Hematopoietic multipotent progenitor cell (in vitro differentiated cells): ENCODE data around the gene USP2. TPM values are rescaled to one million over a fixed set of nuclear protein-coding genes. Genes with fewer than 3 reads are reported as not detected.

Experiments used
- DNase-seq, 3 donors: peaks; one replicate each; pipeline ENCODE4 v3.0.0-alpha.2; 2011 to 2015; ENCODE audit warnings: low read depth in 2 of 3, low spot score in 2 of 3
- small RNA-seq: library from RNA; depleted of rRNA; stranded (forward); fragments of <200 nt; gene quantifications from one replicate; pipeline ENCODE3, GENCODE V24; 2012
- total RNA-seq: library from RNA; depleted of rRNA; stranded (reverse); fragments of >200 nt; gene quantifications from one replicate; pipeline ENCODE4 v1.2.3, GENCODE V29; 2012

USP2 gene
- total RNA-seq, 1 donor: 0.54 TPM

DNA sequence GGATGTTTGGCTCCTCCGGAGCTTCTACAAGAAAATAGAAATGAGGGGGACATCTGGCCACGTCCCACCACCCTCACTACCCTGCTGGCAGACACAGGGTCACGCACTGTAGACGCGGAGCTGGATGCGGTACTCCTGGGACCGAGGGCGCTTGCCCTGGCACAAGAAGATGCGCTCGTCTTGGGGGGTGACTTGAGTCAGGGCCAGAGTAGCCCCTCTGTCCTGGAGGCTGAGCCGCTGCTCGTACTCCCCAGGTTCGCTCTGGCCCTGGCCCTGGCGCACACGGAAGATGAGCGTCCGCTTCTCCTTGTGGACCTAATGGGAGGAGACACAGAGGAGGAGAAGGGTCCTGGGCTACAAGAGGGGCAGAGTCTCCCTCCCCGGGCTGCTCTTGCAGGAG is 66.8 kb downstream of the USP2 start:
- no peak for DNase-seq

DNA sequence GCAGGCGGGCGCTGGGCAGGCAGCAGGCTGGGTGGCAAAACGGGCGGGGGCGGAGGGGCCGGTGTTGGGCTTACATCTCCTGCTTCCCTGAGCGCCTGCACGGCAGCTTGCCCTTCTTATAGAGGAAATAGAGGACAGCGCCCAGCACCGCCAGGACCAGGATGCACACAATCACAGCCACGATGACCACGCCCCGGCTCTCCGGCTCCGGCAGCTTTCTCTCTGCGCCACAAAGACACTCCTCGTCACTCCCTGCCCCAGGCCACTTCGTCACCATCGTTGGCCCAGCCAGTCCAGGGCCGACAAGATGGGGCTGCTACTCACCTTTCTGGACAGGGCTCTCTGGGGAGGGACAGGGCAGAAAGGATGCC is 70.8 kb downstream of the USP2 start:
- no peak for DNase-seq

GRCh38 chr11:119309953-119310681 is 71.4 kb downstream of the USP2 start:
- no peak for DNase-seq

- DNase-seq: no peak
These were observed 72.1 kb downstream of the USP2 start for GRCh38 chr11:119309411-119309810.

- no peak for DNase-seq
These were observed 73.5 kb downstream of the USP2 start for GRCh38 chr11:119307974-119308373.

DNA sequence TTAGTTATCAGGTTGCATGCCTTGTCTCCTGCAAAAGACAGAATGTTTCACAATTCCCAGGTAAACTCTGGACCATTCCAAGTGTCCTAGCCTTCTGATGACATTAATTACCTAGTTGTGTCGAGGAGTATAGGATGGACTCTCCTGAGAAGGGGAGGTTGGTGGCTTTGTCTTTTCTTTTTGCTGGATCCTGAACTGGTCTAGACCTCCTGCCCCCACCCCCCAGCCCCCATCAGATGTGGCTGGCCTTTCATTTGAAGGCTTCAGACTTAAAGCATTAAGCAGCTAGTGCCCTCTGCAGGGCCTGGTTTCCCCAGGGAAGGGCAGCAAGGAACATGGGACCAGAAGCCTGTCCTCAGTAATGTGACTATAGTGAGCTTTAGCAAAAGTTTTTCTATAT is 74.3 kb downstream of the USP2 start:
- no peak for DNase-seq

DNA sequence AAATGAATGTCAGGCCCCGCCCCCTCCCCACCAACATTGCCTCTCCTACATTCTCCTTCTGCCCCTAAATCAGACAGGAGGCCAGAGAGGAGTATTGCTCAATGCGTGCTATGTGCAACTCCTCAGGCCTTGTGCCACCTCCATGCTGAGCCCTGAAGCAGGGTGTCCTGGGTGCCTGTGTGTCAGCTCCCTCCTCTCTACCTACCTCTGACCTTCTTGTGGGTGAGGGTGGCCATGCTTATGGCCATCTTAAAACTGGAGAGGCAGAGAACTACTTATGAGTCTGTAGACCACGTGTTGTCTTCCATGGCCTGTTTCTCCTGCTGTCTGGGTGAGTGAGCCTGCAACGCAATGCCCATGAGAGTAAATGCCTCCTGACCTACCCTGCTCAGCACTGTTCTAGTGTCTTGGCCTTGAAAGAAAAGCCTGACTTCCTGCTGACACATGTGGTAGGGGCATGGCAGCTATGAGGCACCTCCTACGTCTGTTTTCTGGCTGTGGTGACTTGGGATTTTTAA is 75.1 kb downstream of the USP2 start:
- DNase-seq: no peak

GRCh38 chr11:119305556-119306372 is 75.7 kb downstream of the USP2 start:
- no peak for DNase-seq

Small RNA genes within 50 kb of the gene (small RNA-seq; reads per million reads assigned to genes)
- gene AP003396.4 (not detected), gene RF01225 (not detected)

Other genes starting within 250 kb of the USP2 start
- gene ABCG4, start 232.6 kb downstream of the USP2 start, total RNA-seq: under 0.01 TPM
- gene NLRX1, start 213.0 kb downstream of the USP2 start, total RNA-seq: 44.4 TPM
- 0.81 TPM for gene NHERF4, start 196.2 kb downstream of the USP2 start, total RNA-seq
- gene CBL, start 175.4 kb downstream of the USP2 start, total RNA-seq: 7.8 TPM
- 1.3 TPM for gene MCAM, start 64.6 kb downstream of the USP2 start, total RNA-seq
- 9.4 TPM for gene RNF26, start 47.2 kb downstream of the USP2 start, total RNA-seq
- under 0.01 TPM for gene C1QTNF5, start 40.8 kb downstream of the USP2 start, total RNA-seq
- gene MFRP, start 35.0 kb downstream of the USP2 start, total RNA-seq: not detected
- gene THY1, start 41.5 kb upstream of the USP2 start, total RNA-seq: 2.2 TPM